ENCODE results near the gene KLF13. TPM values are rescaled to one million over a fixed set of nuclear protein-coding genes. Genes with fewer than 3 reads are reported as not detected.

Gene KLF13
- total and polyA plus RNA-seq, 2 experiments from 2014 or later = 23.5 to 28.6 TPM

DNA sequence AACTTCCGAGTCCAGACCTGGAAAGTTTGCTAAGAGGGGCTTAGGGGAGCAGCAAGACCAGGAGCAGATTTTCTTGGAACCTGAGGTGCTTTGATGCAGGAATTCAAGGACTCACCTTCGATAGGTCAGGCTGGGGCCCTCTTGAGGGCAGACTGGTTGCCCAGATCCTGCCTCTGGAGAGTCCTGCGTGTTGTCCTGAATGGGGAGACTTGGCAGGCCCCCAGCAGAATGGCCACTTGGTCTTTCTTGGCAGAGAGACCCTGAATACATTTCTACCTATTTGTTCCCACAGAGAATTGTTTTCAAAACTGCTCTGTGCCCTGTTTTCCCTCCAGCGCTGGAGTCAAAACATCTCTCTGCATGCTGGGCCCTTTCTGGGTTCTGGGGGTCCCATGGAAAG is 4.2 kb downstream of the KLF13 start:
- no peak overlapping the region for H3K4me2 ChIP-seq
- ATAC-seq = no peak

More for the DNA sequence above, 4.2 kb downstream of the KLF13 start:
- H2AFZ ChIP-seq = no peak overlapping the region
- Mint-ChIP-seq H3K27ac (no peak overlapping the region), H3K36me3 (ENCODE audit: low read depth) (no peaks in the 10 kb centered on the region; the same call in 2 of the 3 replicates), H3K27me3 (ENCODE audit: insufficient read depth, low read depth, poor library complexity) (peaks cover 11% of the 10 kb centered on the region), H3K9me3 (no peaks in the 10 kb centered on the region; the same call in 1 of the 3 replicates), H3K4me3 (no peak overlapping the region), H3K4me1 (peaks cover 46% of the 10 kb centered on the region)
- H3K9me2 ChIP-seq (ENCODE audit: insufficient read depth) = no peaks in the 10 kb centered on the region
- peaks cover 71% of the 10 kb centered on the region for H3K79me2 ChIP-seq (replicated peaks; ENCODE audit: insufficient read depth)
- peaks cover 35% of the 10 kb centered on the region for H4K20me1 ChIP-seq (replicated peaks; ENCODE audit: insufficient read depth)
- H3F3A ChIP-seq (replicated peaks; ENCODE audit: low read depth) = no peaks in the 10 kb centered on the region
- no peaks in the 10 kb centered on the region for H3K36me3 ChIP-seq (ENCODE audit: insufficient read depth)
- H3K27ac ChIP-seq (ENCODE audit: low read depth) = no peak overlapping the region
- peaks cover 24% of the 10 kb centered on the region for H3K4me1 ChIP-seq (ENCODE audit: insufficient read depth)
- no peak overlapping the region for H3K4me3 ChIP-seq
- H3K27me3 ChIP-seq (ENCODE audit: insufficient read depth) = no peaks in the 10 kb centered on the region
- no peak for TF ChIP-seq STAT1 (IDR thresholded peaks at IDR 0.05; ENCODE audit: unreplicated experiment)
- TF ChIP-seq, protein P1, sequence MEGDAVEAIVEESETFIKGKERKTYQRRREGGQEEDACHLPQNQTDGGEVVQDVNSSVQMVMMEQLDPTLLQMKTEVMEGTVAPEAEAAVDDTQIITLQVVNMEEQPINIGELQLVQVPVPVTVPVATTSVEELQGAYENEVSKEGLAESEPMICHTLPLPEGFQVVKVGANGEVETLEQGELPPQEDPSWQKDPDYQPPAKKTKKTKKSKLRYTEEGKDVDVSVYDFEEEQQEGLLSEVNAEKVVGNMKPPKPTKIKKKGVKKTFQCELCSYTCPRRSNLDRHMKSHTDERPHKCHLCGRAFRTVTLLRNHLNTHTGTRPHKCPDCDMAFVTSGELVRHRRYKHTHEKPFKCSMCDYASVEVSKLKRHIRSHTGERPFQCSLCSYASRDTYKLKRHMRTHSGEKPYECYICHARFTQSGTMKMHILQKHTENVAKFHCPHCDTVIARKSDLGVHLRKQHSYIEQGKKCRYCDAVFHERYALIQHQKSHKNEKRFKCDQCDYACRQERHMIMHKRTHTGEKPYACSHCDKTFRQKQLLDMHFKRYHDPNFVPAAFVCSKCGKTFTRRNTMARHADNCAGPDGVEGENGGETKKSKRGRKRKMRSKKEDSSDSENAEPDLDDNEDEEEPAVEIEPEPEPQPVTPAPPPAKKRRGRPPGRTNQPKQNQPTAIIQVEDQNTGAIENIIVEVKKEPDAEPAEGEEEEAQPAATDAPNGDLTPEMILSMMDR (conservative IDR thresholded peaks at IDR 0.05; ENCODE audit: low read depth in 2 of 2) = 0 out of 4 replicates have a peak, but pooled peaks of 1 of the 2 experiments have one; percentile 1
- no peak for TF ChIP-seq POLR2AphosphoS5 (IDR thresholded peaks at IDR 0.05; ENCODE audit: low read depth)
- TF ChIP-seq, protein P2, sequence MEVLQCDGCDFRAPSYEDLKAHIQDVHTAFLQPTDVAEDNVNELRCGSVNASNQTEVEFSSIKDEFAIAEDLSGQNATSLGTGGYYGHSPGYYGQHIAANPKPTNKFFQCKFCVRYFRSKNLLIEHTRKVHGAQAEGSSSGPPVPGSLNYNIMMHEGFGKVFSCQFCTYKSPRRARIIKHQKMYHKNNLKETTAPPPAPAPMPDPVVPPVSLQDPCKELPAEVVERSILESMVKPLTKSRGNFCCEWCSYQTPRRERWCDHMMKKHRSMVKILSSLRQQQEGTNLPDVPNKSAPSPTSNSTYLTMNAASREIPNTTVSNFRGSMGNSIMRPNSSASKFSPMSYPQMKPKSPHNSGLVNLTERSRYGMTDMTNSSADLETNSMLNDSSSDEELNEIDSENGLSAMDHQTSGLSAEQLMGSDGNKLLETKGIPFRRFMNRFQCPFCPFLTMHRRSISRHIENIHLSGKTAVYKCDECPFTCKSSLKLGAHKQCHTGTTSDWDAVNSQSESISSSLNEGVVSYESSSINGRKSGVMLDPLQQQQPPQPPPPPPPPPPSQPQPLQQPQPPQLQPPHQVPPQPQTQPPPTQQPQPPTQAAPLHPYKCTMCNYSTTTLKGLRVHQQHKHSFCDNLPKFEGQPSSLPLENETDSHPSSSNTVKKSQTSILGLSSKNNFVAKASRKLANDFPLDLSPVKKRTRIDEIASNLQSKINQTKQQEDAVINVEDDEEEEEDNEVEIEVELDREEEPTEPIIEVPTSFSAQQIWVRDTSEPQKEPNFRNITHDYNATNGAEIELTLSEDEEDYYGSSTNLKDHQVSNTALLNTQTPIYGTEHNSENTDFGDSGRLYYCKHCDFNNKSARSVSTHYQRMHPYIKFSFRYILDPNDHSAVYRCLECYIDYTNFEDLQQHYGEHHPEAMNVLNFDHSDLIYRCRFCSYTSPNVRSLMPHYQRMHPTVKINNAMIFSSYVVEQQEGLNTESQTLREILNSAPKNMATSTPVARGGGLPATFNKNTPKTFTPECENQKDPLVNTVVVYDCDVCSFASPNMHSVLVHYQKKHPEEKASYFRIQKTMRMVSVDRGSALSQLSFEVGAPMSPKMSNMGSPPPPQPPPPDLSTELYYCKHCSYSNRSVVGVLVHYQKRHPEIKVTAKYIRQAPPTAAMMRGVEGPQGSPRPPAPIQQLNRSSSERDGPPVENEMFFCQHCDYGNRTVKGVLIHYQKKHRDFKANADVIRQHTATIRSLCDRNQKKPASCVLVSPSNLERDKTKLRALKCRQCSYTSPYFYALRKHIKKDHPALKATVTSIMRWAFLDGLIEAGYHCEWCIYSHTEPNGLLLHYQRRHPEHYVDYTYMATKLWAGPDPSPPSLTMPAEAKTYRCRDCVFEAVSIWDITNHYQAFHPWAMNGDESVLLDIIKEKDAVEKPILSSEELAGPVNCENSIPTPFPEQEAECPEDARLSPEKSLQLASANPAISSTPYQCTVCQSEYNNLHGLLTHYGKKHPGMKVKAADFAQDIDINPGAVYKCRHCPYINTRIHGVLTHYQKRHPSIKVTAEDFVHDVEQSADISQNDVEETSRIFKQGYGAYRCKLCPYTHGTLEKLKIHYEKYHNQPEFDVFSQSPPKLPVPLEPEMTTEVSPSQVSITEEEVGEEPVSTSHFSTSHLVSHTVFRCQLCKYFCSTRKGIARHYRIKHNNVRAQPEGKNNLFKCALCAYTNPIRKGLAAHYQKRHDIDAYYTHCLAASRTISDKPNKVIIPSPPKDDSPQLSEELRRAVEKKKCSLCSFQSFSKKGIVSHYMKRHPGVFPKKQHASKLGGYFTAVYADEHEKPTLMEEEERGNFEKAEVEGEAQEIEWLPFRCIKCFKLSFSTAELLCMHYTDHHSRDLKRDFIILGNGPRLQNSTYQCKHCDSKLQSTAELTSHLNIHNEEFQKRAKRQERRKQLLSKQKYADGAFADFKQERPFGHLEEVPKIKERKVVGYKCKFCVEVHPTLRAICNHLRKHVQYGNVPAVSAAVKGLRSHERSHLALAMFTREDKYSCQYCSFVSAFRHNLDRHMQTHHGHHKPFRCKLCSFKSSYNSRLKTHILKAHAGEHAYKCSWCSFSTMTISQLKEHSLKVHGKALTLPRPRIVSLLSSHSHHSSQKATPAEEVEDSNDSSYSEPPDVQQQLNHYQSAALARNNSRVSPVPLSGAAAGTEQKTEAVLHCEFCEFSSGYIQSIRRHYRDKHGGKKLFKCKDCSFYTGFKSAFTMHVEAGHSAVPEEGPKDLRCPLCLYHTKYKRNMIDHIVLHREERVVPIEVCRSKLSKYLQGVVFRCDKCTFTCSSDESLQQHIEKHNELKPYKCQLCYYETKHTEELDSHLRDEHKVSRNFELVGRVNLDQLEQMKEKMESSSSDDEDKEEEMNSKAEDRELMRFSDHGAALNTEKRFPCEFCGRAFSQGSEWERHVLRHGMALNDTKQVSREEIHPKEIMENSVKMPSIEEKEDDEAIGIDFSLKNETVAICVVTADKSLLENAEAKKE (CRISPR knock-in tag; IDR thresholded peaks at IDR 0.05) = no peak
- TF ChIP-seq JUNB (IDR thresholded peaks at IDR 0.05; ENCODE audit: unreplicated experiment) = no peak
- no peak for TF ChIP-seq NANOG (IDR thresholded peaks at IDR 0.05; ENCODE audit: borderline replicate concordance)
- no peak for TF ChIP-seq CREB1 (CRISPR knock-in tag; IDR thresholded peaks at IDR 0.05; ENCODE audit: low read depth)
- DNase-seq (ENCODE audit: low spot score) = no peak
